Fibroblast of peridontal ligament (primary cell): ENCODE measurements around the gene SENP3.

Experiments
- DNase-seq: peaks from one replicate; pipeline ENCODE4 v3.0.0-alpha.2; 2010; ENCODE audit errors: extremely low read depth

The SENP3 gene

GRCh38 chr17:7561589-7562207, at the start of gene SENP3:
Gene SENP3 (plus strand): TSS chr17:7561919. CDS start chr17:7563077, 1,158 bp downstream.
- peak; percentile 83 for DNase-seq

- DNase-seq: no peak
These were observed 49.6 kb upstream of the SENP3 start for GRCh38 chr17:7512105-7512504.

GRCh38 chr17:7512824-7513540, 48.7 kb upstream of the SENP3 start:
- no peak for DNase-seq

GRCh38 chr17:7513850-7514419, 47.8 kb upstream of the SENP3 start:
- no peak for DNase-seq

- DNase-seq: no peak
These were observed 45.7 kb upstream of the SENP3 start for GRCh38 chr17:7515911-7516610.

- no peak for DNase-seq
These were observed 38.7 kb upstream of the SENP3 start for GRCh38 chr17:7523033-7523432.

GRCh38 chr17:7528842-7529241, 32.9 kb upstream of the SENP3 start:
- DNase-seq: no peak

GRCh38 chr17:7530023-7530900, 31.5 kb upstream of the SENP3 start:
- no peak for DNase-seq

- DNase-seq: no peak
These were observed 23.7 kb upstream of the SENP3 start for GRCh38 chr17:7538050-7538449.

GRCh38 chr17:7538891-7539545, 22.7 kb upstream of the SENP3 start:
- no peak for DNase-seq

- DNase-seq: no peak
These were observed 20.6 kb upstream of the SENP3 start for GRCh38 chr17:7541074-7541621.

GRCh38 chr17:7544911-7545310, 16.8 kb upstream of the SENP3 start:
- no peak for DNase-seq

GRCh38 chr17:7548585-7549400, 12.9 kb upstream of the SENP3 start, which contains the start of gene TNFSF12:
Gene TNFSF12 (plus strand): TSS chr17:7549058. CDS start chr17:7549154, 96 bp downstream.
- peak; percentile 17 for DNase-seq

GRCh38 chr17:7549401-7550055, 12.2 kb upstream of the SENP3 start:
- no peak for DNase-seq

- no peak for DNase-seq
These were observed 11.4 kb upstream of the SENP3 start for GRCh38 chr17:7550344-7550743.

- no peak for DNase-seq
These were observed 10.3 kb upstream of the SENP3 start for GRCh38 chr17:7551396-7551795.

- DNase-seq: no peak
These were observed 9.1 kb upstream of the SENP3 start for GRCh38 chr17:7552621-7553051.

GRCh38 chr17:7553356-7553755, 8.4 kb upstream of the SENP3 start:
- DNase-seq: no peak

- no peak for DNase-seq
These were observed 6.3 kb upstream of the SENP3 start for GRCh38 chr17:7555320-7555948.
